HG02623 (cell line): ENCODE measurements around the gene NRF1.
"Not testable (repeated sequence)": the region's sequence is repeated elsewhere in the genome, so short reads cannot be mapped to it uniquely, and the experiment has no call there.

ENCODE experiments used
- ATAC-seq: cut with Tn5 transposase; IDR thresholded peaks from one replicate; pipeline ENCODE4 v1.9.1; 2021; ENCODE audit warnings: moderate library complexity; ENCODE audit not compliant: unreplicated experiment

The NRF1 gene

DNA sequence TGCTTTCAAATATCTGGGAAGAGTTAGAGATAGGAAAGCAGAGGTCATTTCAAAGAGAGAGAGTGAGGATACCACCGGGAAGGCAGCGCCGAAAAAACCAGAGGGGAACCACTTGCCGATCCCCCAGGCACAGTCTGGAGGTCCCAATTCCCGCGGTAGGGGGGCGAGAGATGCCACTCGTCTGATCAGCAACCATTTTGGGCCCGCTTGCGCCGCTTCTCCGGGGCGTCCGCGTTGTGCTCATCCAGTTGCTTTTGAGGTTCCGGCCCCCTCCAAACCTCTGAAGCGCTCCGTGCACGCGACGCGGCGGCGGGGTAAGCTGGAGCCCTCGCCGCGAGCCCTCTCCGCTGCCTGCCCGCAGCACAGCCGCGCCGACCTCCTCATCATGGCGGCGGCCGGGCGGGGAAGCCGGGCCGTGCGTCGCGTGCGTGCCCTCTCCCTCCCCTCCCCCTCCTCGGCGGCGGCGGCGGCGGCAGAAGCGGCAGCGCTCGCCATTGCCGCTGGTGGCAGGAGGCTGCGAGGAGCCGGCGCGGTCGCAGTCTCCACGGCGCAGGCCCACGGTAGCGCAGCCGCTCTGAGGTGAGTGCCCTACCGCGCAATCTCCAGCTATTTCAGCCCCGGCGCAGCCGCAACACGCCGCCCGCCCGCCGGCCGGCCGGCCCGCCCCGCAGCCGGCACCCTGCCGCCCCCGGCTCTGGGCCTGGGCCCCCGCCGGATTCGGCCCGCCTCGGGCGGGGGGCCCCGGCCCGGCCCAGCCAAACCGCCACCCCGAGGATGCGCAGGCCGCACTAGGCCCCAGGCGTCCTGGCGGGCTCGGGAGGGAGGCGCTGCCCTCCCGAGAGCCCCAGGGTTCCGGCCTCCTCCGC is at the start of gene NRF1:
NRF1 (plus strand) TSS at position 475 of the 866 bp plus-strand sequence. CDS start 45,632 bp downstream, outside the sequence.
- peak; percentile 78 for ATAC-seq

DNA sequence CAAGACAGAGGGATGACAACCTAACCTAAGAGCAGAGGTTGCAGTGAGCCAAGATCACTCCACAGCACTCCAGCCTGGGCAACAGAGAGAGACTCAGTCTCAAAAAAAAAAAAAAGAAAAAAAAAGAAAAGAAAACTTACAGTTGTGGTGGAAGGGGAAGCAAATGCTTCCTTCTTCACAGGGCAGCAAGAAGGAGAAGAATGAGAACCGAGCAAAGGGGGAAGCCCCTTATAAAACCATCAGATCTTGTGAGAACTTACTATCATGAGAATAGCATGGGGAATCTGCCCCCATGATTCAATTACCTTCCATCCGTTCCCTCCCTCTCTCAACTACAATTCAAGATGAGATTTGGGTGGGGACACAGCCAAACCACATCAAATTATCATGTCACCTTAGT is 45.2 kb upstream of the NRF1 start:
- ATAC-seq = not testable (repeated sequence)

DNA sequence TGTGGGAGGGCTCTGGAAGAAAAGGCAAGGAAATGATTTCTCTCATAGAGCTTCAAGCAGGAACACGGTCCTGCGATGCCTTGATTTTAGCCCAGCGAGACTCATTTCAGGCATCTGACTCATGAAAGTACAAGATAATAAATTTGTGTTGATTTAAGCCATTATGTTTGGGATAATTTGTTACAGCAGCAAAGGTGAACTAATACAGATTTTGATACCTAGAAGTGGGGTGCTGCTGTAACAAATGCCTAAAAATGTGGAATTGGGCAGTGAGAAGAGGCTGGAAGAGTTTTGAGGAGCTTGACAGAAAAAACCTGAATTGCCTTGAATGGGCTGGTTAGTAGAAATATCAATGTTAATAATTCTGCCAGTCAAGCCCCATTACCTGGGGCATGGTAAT is 44.1 kb upstream of the NRF1 start:
- no peak for ATAC-seq

DNA sequence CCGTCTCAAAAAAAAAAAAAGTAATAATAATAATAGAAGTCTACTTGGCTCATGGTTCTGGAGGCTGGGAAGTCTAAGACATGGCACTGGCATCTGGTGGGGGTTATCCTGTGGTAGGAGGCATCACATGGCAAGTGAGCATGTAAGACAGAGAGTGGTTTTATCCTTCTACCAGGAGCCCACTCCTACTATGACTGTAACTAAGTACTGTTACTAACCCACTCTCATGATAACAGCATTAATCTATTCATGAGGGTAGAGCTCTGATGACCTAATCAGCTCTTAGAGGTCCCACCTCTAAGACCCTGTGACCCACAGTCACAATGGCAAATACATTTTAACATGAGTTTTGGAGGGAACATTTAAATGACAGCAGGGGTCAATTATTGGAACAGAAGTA is 43.3 kb upstream of the NRF1 start:
- ATAC-seq = no peak

DNA sequence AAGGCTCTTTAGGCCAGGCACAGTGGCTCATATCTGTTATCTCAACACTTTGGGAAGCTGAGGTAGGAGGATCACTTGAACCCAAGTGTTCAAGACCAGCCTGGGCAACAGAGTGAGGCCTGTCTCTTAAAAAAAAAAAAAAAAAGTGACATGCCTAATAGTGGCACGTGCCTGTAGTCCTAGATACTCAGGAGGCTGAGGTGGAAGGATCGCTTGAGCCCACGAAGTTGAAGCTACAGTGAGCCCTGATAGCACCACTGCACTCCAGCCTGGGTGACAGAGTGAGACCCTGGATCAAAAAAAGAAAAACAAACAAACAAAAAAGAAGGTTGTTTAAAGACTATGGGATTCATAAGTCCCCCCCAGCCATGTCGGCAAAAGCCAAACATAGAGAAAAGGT is 42.2 kb upstream of the NRF1 start:
- ATAC-seq = no peak

DNA sequence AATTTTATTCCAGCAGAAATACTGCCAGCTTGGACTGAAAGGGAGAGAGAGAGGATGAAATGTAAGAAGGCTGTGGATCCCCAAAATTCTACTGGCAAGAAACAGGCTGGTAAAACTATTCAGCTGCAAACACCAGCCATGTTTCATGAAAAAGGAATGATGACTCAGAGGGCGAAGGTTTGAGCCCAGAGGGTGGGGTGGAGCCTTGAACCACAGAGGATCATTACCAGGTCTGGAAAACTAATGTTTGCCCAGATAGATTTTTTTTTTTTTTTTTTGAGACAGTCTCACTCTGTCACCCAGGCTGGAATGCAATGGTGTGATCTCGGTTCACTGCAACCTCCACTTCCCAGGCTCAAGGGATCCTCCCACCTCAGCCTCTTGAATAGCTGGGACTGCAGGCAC is 41.7 kb upstream of the NRF1 start:
- ATAC-seq = no peak

DNA sequence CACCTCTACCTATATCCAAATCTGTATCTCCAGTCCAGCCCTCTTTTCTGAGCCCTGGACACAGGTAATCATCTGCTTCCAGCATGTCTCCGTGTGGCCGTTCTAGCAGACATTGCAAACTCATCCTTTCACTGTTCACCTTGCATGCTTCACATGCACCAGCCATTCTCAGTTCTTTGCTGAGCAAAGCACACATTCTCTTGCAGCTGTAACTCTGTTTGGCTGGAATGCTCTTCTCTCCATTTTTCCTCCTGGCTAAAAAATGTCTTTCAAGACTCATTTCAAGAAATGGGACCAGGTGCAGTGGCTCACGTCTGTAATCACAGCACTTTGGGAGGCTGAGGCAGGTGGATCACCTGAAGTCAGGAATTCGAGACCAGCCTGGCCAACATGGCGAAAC is 40.3 kb upstream of the NRF1 start:
- no peak for ATAC-seq

DNA sequence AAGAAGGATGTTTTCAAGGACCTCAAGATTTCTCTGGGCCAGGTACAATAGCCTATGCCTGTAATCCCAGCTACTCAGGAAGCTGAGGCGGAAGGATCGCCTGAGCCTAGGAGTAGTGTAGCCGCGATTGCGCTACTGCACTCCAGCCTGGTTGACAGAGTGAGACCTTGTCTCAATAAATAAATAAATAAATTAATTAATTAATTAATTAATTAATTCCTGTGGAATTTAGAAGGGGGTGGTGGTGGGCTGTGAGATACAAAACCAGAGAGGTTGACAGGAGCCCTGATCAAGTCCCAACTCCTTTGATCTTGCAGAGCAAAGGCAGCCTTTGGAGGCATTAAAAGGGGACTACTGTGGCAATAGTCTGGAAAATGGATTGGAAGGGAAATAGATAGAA is 39.3 kb upstream of the NRF1 start:
- no peak for ATAC-seq

DNA sequence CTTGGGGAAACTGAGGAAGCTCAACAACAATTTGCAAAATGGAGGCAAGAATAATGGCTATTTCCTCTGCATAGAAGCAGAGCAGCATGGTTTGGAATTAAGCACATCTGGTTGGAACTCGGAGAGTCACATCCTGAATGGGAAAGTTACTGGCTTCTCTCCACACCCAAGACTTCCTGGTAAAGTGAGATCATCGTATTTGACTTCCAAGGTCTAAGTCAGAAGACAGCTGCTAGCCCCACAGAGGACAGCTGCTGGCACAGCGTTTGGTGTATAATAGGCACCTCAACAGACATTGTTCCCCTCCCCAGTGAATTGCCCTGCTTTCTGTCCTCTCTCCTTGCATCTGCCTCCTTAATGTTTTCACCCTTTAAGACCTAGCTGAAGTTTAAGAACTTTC is 37.0 kb upstream of the NRF1 start:
- no peak for ATAC-seq

DNA sequence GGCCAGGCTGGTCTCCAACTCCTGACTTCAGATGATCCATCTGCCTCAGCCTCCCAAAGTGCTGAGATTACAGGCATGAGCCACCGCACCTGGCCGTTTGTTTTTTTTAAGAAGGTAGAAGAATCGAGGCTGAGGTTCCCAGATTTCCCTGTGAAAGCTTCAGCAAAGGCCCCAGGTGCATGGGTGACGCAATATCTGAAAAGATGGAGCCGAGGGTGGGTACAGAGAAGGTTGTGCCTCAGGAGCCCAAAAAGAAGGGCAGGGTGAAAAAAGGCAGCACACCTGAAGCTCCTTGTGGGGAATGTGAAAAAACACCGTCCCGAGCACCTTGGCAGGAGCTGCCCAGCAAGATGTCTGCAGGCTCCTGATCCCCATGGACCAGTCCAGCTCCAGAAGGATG is 35.8 kb upstream of the NRF1 start:
- ATAC-seq = no peak

DNA sequence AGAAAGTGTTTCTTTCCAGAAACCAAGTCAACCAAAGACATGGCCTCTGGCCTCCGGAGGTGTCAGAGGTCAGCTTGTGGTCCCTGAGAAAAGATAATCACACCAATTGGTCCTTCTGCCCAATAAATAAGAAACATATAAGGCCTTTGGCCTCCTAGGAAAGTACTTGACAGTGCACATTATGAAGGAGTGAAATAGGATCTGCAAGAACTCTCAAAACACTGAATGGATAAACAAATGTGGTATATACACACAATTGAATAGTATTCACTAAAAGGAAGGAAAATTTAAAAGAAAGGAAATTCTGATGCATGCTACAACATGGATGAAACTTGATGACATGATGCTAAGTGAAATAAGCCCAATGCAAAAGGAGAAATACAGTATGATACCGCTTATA is 35.4 kb upstream of the NRF1 start:
- no peak for ATAC-seq

DNA sequence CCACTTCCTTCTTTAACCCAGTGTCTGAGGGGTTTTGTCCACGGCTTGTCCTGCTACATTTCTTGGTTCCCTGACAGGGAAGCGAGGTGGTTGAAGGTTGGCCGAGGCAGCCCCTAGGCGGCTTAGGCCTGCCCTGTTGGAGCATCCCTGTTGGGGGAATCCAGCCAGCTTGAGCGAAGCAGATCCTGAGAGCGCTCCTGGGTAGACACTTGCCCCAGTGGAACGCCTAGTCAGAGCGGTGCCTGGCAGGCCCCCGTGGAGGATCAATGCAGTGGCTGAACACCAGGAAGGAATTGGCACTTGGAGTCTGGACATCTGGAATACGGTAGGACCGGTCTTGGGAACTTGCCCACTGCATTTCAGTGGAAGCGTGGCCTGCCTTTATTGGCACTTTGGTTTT is 32.7 kb upstream of the NRF1 start:
- ATAC-seq = no peak

DNA sequence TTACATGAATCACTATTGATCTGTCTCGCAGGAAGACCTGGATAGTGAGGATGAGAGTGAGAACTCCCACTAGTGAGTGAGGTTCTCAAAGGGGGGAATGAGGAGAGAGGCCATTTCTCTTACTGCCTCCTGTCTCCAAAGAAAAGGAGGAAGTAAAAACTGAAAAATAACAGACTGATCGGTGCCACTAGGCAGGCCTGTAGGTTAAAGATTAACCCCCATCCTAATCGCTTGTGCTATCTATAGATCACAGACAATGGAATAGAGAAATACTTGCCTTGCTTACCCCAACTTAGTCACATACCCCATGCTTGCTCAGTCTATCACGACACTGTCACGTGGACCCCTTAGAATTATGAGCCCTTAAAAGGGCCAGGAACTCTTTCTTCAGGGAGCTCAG is 25.3 kb upstream of the NRF1 start:
- not testable (repeated sequence) for ATAC-seq

DNA sequence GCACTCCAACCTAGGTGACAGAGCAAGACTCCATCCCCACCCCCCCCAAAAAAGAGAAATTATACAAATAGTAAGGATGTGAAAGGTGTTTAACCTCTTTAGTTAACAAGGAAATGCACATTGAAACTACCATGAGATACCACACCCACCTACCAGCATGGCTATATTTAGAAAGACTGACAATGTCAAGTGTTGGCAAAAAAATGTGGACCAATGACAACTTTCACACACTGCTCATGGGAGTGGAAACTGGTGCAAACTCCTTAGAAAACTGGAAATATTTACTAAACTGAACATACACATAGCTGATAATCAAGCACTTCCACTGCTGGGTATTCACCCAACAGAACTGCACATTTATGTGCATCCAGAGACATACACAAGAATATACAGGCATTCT is 23.3 kb upstream of the NRF1 start:
- no peak for ATAC-seq

DNA sequence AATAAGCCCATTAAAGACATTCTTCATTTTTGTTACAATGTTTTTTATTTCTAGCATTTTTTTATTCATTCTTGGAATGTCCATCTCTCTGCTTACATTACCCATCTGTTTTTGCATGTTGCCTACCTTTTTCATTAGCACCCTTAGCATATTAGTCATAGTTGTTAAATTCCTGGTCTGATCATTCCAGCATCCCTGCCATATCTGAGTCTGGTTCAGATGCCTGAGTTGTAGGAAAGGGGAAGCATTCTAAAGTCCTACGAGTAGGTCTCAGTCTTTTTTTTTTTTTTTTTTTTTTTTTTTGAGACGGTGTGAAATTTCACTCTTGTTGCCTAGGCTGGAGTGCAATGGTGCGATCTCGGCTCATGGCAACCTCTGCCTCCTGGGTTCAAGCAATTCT is 19.7 kb upstream of the NRF1 start:
- ATAC-seq = no peak

DNA sequence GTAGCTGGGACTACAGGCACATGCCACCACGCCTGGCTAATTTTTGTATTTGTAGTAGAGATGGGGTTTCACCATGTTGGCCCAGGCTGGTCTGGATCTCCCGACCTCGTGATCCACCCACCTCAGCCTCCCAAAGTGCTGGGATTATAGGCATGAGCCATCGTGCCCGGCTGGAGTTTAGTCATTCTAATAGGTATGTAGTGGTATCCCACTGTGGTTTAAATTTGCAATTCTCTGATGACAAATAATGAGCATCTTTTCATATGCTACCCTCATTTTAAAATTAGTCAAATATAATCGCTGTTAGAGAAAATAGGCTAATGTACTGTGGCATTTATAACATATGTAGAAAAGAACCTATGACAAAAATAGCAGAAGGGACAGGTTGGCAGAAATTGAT is 15.1 kb upstream of the NRF1 start:
- not testable (repeated sequence) for ATAC-seq

DNA sequence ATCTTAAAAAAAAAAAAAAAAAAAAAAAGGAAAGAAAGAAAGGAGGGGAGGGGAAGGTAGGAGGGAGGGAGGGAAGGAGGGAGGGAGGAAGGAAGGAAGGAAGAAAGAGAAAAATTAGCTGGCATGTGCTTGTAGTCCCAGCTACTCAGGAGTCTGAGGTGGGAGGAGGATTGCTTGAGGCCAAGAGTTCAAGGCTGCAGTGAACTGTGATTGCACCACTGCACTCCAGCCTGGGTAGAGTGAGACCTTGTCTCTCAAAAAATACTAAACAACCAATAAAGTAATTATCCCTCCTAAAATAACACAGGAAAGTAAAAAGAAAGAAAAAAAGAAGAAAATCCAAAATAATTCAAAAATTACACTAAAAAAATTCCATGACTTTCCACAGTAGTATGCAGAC is 13.8 kb upstream of the NRF1 start:
- no peak for ATAC-seq

DNA sequence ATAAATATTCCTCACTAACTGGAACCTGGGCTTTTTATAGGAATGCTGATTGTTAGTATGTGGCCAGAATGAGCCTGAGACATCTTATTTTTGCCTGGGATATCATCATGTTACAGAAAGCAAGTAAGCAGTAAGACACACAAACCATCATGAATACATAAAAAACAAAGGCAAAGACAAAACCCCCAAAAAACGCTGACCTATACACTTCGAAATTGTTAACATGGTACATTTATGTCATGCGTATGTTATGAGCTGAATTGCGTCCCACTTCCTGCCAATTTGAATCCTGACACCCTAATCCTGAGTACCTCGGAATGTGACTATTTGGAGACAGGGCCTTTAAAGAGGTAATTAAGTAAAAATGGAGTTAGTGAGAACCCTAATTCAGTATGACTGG is 12.3 kb upstream of the NRF1 start:
- no peak for ATAC-seq

DNA sequence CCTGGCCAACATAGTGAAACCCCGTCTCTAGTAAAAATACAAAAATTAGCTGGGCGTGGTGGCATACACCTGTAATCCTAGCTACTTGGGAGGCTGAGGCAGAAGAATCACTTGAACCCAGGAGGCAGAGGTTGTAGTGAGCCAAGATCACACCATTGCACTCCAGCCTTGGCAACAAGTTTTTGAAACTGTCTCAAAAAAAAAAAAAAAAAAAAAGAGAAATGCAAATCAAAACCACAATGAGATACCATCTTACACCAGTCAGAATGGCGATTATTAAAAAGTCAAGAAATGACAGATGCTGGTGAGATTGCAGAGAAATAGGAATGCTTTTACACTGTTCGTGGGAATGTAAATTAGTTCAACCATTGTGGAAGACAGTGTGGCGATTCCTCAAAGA is 7.9 kb upstream of the NRF1 start:
- ATAC-seq = not testable (repeated sequence)

DNA sequence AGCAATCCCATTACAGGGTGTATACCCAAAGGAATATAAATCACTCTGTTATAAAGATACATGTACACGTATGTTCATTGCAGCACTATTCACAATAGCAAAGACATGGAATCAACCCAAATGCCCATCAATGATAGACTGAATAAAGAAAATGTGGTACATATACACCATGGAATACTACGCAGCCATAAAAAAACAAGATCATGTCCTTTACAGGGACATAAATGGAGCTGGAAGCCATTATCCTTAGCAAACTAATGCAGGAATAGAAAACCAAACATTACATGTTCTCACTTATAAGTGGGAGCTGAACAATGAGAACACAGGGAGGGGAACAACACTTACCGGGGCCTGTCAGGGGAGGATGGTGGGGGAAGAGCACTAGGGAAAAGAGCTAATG is 7.5 kb upstream of the NRF1 start:
- not testable (repeated sequence) for ATAC-seq

DNA sequence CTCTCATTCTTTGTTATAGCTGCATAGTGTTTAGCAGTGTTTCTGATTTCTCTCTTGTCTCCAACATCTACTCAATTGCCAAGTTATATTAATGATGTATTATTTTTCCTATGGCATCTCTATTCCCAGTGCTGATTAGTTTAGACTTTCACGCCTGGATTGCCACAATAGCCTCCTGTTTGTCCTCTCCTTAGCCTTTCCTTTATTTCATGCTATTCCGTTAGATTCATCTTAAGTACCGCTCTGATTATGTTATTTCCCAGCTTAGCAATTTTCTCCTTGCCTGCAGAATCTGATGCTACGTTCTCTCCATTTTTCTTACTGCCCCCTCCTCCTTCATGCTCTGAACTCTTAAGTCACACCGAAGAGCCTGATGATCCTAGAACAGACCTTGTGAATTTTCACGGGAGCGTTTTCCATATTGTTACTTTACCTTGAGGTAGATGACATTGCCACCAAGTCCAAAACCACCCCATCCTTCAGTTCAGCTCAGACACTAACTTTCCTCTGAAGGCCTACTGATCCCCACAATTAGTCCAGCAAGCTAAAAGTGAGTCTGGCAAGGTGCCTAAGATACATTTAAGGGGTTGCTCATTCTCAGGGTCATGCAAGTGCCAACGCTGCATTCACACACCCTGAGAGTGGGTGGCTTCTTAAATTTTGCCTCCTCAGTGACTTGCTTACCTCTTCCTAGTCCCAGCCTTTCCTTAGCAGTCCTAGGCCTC is 6.6 kb upstream of the NRF1 start:
- ATAC-seq = no peak

DNA sequence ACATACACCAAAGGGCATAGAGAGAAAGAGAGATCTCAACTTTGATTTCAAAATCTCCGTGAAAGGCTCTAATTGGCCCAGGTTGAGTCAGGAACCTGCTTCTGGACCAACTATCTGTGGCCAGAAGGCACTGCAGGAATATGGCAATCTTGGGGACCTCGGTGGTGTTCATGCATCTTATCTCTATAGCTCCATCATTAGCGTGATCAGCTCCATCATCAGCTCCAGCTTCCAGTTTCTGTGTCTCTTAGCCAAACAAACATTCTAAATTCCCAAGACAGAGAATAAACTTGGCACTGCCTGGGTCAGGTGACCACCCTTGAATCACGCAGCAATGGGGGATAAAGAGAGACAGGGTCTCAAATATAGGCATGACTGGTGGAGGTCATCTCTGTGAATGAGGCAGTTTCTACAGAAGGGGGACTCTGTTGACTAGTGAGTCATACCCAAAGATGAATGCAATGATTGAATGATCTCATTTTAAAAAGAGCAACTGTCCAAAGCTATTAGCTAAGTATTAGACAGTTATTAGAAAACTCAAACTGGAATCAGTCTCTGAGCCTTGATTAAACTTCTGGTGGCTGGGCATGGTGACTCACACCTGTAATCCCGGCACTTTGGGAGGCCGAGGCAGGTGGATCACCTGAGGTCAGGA is 5.4 kb upstream of the NRF1 start:
- no peak for ATAC-seq
